ENCODE data around the gene CNTNAP2. TPM values are rescaled to one million over a fixed set of nuclear protein-coding genes. Genes with fewer than 3 reads are reported as not detected.
A peak's percentile ranks its signal among the peaks of the same experiment; 100 is the strongest.

CNTNAP2 gene
- total RNA-seq, 1 donor from 2014 or later: 0.27 TPM

GRCh38 chr7:146654048-146654447 is 537.4 kb downstream of the CNTNAP2 start:
- no peak for DNase-seq (ENCODE audit: low spot score)
- H3K9me3 Mint-ChIP-seq (ENCODE audit: low read depth): no peaks in the 10 kb centered on the region
- no peak overlapping the region for H3K27ac Mint-ChIP-seq (ENCODE audit: unreplicated experiment)
- TF ChIP-seq CTCF (IDR thresholded peaks at IDR 0.05): no peak
- no peak overlapping the region for H3K4me3 Mint-ChIP-seq (ENCODE audit: unreplicated experiment)
- no peaks in the 10 kb centered on the region for H3K4me1 Mint-ChIP-seq (ENCODE audit: low read depth)
- peaks cover 2% of the 10 kb centered on the region for H3K27me3 Mint-ChIP-seq (ENCODE audit: low read depth)
- no peaks in the 10 kb centered on the region for H3K36me3 Mint-ChIP-seq (ENCODE audit: low read depth)

GRCh38 chr7:146655928-146656797 is 539.6 kb downstream of the CNTNAP2 start:
- no peak overlapping the region for H3K27ac Mint-ChIP-seq (ENCODE audit: unreplicated experiment)
- peaks cover 2% of the 10 kb centered on the region for H3K27me3 Mint-ChIP-seq (ENCODE audit: low read depth)
- H3K36me3 Mint-ChIP-seq (ENCODE audit: low read depth): no peaks in the 10 kb centered on the region
- DNase-seq (ENCODE audit: low spot score): no peak
- no peaks in the 10 kb centered on the region for H3K4me1 Mint-ChIP-seq (ENCODE audit: low read depth)
- TF ChIP-seq CTCF (IDR thresholded peaks at IDR 0.05): no peak
- H3K4me3 Mint-ChIP-seq (ENCODE audit: unreplicated experiment): no peak overlapping the region
- no peaks in the 10 kb centered on the region for H3K9me3 Mint-ChIP-seq (ENCODE audit: low read depth)

- Mint-ChIP-seq H3K27me3 (ENCODE audit: low read depth) (peaks cover 2% of the 10 kb centered on the region), H3K4me3 (ENCODE audit: unreplicated experiment) (no peak overlapping the region), H3K36me3 (ENCODE audit: low read depth) (no peaks in the 10 kb centered on the region), H3K9me3 (ENCODE audit: low read depth) (no peaks in the 10 kb centered on the region), H3K27ac (ENCODE audit: unreplicated experiment) (no peak overlapping the region), H3K4me1 (ENCODE audit: low read depth) (no peaks in the 10 kb centered on the region)
- DNase-seq (ENCODE audit: low spot score): no peak
- TF ChIP-seq CTCF (IDR thresholded peaks at IDR 0.05): peak; percentile 30
Observed at GRCh38 chr7:146656988-146657387, 540.4 kb downstream of the CNTNAP2 start.

GRCh38 chr7:146658604-146659003 is 542.0 kb downstream of the CNTNAP2 start:
- TF ChIP-seq CTCF (IDR thresholded peaks at IDR 0.05): no peak
- peaks cover 2% of the 10 kb centered on the region for H3K27me3 Mint-ChIP-seq (ENCODE audit: low read depth)
- H3K27ac Mint-ChIP-seq (ENCODE audit: unreplicated experiment): no peak overlapping the region
- no peaks in the 10 kb centered on the region for H3K36me3 Mint-ChIP-seq (ENCODE audit: low read depth)
- no peak overlapping the region for H3K4me3 Mint-ChIP-seq (ENCODE audit: unreplicated experiment)
- DNase-seq (ENCODE audit: low spot score): no peak
- no peaks in the 10 kb centered on the region for H3K4me1 Mint-ChIP-seq (ENCODE audit: low read depth)
- no peaks in the 10 kb centered on the region for H3K9me3 Mint-ChIP-seq (ENCODE audit: low read depth)

GRCh38 chr7:146659732-146660131 is 543.1 kb downstream of the CNTNAP2 start:
- no peaks in the 10 kb centered on the region for H3K4me1 Mint-ChIP-seq (ENCODE audit: low read depth)
- DNase-seq (ENCODE audit: low spot score): no peak
- H3K27ac Mint-ChIP-seq (ENCODE audit: unreplicated experiment): no peak overlapping the region
- no peaks in the 10 kb centered on the region for H3K9me3 Mint-ChIP-seq (ENCODE audit: low read depth)
- no peaks in the 10 kb centered on the region for H3K36me3 Mint-ChIP-seq (ENCODE audit: low read depth)
- no peak overlapping the region for H3K4me3 Mint-ChIP-seq (ENCODE audit: unreplicated experiment)
- no peak for TF ChIP-seq CTCF (IDR thresholded peaks at IDR 0.05)
- H3K27me3 Mint-ChIP-seq (ENCODE audit: low read depth): peaks cover 2% of the 10 kb centered on the region
